ENCODE measurements around the gene SEC61A2.
A peak's percentile ranks its signal among the peaks of the same experiment; 100 is the strongest.

The SEC61A2 gene

DNA sequence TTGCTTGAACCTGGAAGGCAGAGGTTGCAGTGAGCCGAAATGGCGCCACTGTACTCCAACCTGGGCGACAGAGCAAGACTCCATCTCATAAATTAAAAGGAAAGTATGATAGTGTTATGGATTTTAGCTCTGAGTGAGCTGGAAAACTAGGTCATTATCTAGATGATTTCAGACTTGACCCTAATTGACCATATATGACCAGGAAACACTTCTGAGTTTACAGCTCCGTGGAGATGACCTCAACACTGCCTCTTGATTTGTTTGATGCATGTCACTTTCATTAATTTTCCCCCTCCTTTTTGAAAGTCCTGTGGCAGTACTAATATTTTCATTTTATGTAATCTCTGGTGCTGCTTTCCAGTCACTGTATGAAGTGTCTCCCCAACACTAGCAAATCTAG, 7.8 kb upstream of the SEC61A2 start:
- Histone ChIP-seq H3K27me3 (ENCODE audit: insufficient read depth, low read length, poor library complexity, severe bottlenecking) (no peaks in the 10 kb centered on the region), H3K4me2 (ENCODE audit: low read depth, low read length, poor library complexity, severe bottlenecking) (no peak overlapping the region), H3K9me3 (ENCODE audit: insufficient read depth, low read depth, low read length) (no peaks in the 10 kb centered on the region), H3K36me3 (ENCODE audit: insufficient read depth, low read length) (0 out of 2 replicates have a peak, but pooled peaks cover 4% of the 10 kb centered on the region), H4K20me1 (ENCODE audit: insufficient read depth, low read length, poor library complexity, severe bottlenecking) (no peaks in the 10 kb centered on the region), H3K4me1 (ENCODE audit: insufficient read depth, low read length, poor library complexity, severe bottlenecking) (no peaks in the 10 kb centered on the region), H3F3A (ENCODE audit: low read depth) (no peaks in the 10 kb centered on the region), H3K79me2 (ENCODE audit: insufficient read depth, low read length) (no peaks in the 10 kb centered on the region), H3K4me3 (ENCODE audit: low read length, poor library complexity, severe bottlenecking) (no peak overlapping the region), H3K9me2 (replicated peaks; ENCODE audit: low read depth, low read length) (no peaks in the 10 kb centered on the region), H3K9ac (ENCODE audit: low read depth, low read length, poor library complexity, severe bottlenecking) (no peak overlapping the region), H2AFZ (ENCODE audit: low read length) (no peak overlapping the region)
- TF ChIP-seq EZH2phosphoT487 (IDR thresholded peaks at IDR 0.05; ENCODE audit: borderline replicate concordance), result no peak
- TF ChIP-seq, protein P1, sequence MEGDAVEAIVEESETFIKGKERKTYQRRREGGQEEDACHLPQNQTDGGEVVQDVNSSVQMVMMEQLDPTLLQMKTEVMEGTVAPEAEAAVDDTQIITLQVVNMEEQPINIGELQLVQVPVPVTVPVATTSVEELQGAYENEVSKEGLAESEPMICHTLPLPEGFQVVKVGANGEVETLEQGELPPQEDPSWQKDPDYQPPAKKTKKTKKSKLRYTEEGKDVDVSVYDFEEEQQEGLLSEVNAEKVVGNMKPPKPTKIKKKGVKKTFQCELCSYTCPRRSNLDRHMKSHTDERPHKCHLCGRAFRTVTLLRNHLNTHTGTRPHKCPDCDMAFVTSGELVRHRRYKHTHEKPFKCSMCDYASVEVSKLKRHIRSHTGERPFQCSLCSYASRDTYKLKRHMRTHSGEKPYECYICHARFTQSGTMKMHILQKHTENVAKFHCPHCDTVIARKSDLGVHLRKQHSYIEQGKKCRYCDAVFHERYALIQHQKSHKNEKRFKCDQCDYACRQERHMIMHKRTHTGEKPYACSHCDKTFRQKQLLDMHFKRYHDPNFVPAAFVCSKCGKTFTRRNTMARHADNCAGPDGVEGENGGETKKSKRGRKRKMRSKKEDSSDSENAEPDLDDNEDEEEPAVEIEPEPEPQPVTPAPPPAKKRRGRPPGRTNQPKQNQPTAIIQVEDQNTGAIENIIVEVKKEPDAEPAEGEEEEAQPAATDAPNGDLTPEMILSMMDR (conservative IDR thresholded peaks at IDR 0.05; ENCODE audit: low read length), result no peak

DNA sequence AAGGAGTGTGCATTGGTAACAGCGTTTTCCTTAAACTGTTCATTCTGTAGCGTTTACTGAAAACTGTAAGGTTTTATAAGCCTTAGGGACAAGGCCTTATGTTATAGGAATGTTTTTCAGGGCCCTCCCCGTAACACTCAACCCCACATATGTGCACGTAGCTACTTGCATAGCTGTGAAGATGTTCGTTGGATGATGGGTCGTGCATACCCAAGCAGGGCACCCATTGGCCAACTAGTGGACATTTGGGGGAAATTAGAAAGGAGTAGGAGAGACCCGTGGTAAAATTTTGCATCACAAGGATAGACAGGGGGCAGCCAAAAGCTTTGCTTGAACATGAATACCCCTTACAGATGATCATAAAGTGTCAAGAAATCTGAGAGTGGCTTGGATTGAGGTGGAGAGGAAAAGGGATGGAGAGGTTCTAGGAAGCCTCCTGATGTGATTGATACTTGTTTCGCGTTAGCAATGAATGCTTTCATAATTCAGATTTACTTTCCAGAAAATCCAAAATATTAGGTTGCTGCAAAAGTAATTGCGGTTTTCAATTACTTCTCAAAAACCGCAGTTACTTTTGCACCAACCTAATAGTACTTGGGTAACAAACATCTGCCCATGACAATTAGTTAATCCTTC, 878 bp downstream of the SEC61A2 start:
- Histone ChIP-seq H3K4me3 (ENCODE audit: low read length, poor library complexity, severe bottlenecking) (peak overlapping the region; percentile 95), H3F3A (ENCODE audit: low read depth) (no peaks in the 10 kb centered on the region), H3K4me2 (ENCODE audit: low read depth, low read length, poor library complexity, severe bottlenecking) (peak overlapping the region; percentile 75), H3K9me3 (ENCODE audit: insufficient read depth, low read depth, low read length) (no peaks in the 10 kb centered on the region), H3K4me1 (ENCODE audit: insufficient read depth, low read length, poor library complexity, severe bottlenecking) (peaks cover 17% of the 10 kb centered on the region), H3K27me3 (ENCODE audit: insufficient read depth, low read length, poor library complexity, severe bottlenecking) (no peaks in the 10 kb centered on the region), H2AFZ (ENCODE audit: low read length) (peak overlapping the region; percentile 92), H3K9me2 (replicated peaks; ENCODE audit: low read depth, low read length) (no peaks in the 10 kb centered on the region), H3K9ac (ENCODE audit: low read depth, low read length, poor library complexity, severe bottlenecking) (peak overlapping the region; percentile 68), H3K79me2 (ENCODE audit: insufficient read depth, low read length) (peaks cover 14% of the 10 kb centered on the region), H4K20me1 (ENCODE audit: insufficient read depth, low read length, poor library complexity, severe bottlenecking) (peaks cover 3% of the 10 kb centered on the region), H3K36me3 (ENCODE audit: insufficient read depth, low read length) (no peaks in the 10 kb centered on the region)
- TF ChIP-seq EZH2phosphoT487 (IDR thresholded peaks at IDR 0.05; ENCODE audit: borderline replicate concordance), result no peak
- TF ChIP-seq, protein P1 (conservative IDR thresholded peaks at IDR 0.05; ENCODE audit: low read length), result peak; percentile 87

DNA sequence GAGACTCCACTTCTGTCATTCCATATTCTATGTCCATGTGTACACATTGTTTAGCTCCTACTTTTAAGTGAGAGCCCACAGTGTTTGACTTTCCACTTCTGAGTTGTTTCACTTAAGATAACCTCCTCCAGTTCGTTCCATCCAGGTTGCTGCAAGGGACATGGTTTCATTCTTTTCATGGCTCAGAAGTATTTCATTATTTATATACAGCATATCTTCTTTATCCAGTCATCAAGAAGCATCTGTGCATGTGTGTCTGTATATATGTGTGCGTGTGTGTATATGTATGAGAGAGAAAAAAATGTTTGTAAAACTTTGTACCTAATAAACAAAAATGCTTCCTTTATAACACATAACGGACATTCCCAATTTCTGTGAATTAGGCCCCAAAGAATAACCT, 6.2 kb downstream of the SEC61A2 start:
- Histone ChIP-seq H3K9me2 (replicated peaks; ENCODE audit: low read depth, low read length) (no peaks in the 10 kb centered on the region), H3K4me2 (ENCODE audit: low read depth, low read length, poor library complexity, severe bottlenecking) (no peak overlapping the region), H3K4me1 (ENCODE audit: insufficient read depth, low read length, poor library complexity, severe bottlenecking) (peaks cover 14% of the 10 kb centered on the region), H3F3A (ENCODE audit: low read depth) (no peaks in the 10 kb centered on the region; the same call in 1 of the 2 replicates), H3K36me3 (ENCODE audit: insufficient read depth, low read length) (peaks cover 15% of the 10 kb centered on the region; the same call in 1 of the 2 replicates), H3K79me2 (ENCODE audit: insufficient read depth, low read length) (peaks cover 11% of the 10 kb centered on the region), H2AFZ (ENCODE audit: low read length) (no peak overlapping the region), H3K27me3 (ENCODE audit: insufficient read depth, low read length, poor library complexity, severe bottlenecking) (no peaks in the 10 kb centered on the region), H3K9me3 (ENCODE audit: insufficient read depth, low read depth, low read length) (no peaks in the 10 kb centered on the region), H4K20me1 (ENCODE audit: insufficient read depth, low read length, poor library complexity, severe bottlenecking) (no peaks in the 10 kb centered on the region), H3K9ac (ENCODE audit: low read depth, low read length, poor library complexity, severe bottlenecking) (no peak overlapping the region), H3K4me3 (ENCODE audit: low read length, poor library complexity, severe bottlenecking) (no peak overlapping the region)
- TF ChIP-seq EZH2phosphoT487 (IDR thresholded peaks at IDR 0.05; ENCODE audit: borderline replicate concordance), result no peak
- TF ChIP-seq, protein P1 (conservative IDR thresholded peaks at IDR 0.05; ENCODE audit: low read length), result no peak
